Measurements from ENCODE around the gene KRT25.

KRT25 gene

GRCh38 chr17:40795019-40795667 is 40.0 kb upstream of the KRT25 start:
- Histone ChIP-seq H3K4me3 (ENCODE audit: control insufficient read depth in 1 of 7, extremely low read depth in 1 of 7, insufficient read depth in 4 of 7, low read depth in 2 of 7, low read length in 6 of 7) (no peak overlapping the region), H3K4me1 (ENCODE audit: control extremely low read depth in 1 of 4, control insufficient read depth in 4 of 4, insufficient read depth in 4 of 4, low read length in 3 of 4) (no peaks in the 10 kb centered on the region), H3K36me3 (ENCODE audit: control insufficient read depth in 4 of 4, insufficient read depth in 4 of 4, low read length in 3 of 4) (no peaks in the 10 kb centered on the region), H3K9me3 (ENCODE audit: control extremely low read depth in 1 of 5, control insufficient read depth in 4 of 5, insufficient read depth in 2 of 5, low read depth in 1 of 5, low read length in 4 of 5) (peaks cover 0 to 1% (median 0%) of the 10 kb centered on the region in 5 experiments), H3K27ac (ENCODE audit: insufficient read depth in 1 of 2, low read depth in 1 of 2, low read length in 2 of 2, poor library complexity in 1 of 2, severe bottlenecking in 2 of 2) (no peak overlapping the region), H3K27me3 (replicated peaks in 2 of 5; ENCODE audit: control insufficient read depth in 4 of 5, insufficient read depth in 5 of 5, low read length in 4 of 5) (peaks cover 8 to 60% (median 31%) of the 10 kb centered on the region in 5 experiments)
- no peak for DNase-seq
- ChIA-PET CTCF (interaction anchor here (0.6 to 0.9 kb wide), 2 partner anchors 9 to 129 kb away, joined by 3 to 4 read pairs; no protein-coding TSS in a partner anchor), POLR2A (no interaction called here)
- 88% methylated on average over 8 of the region's 10 CpGs for WGBS (ENCODE audit: insufficient coverage)

- Histone ChIP-seq H3K27ac (ENCODE audit: insufficient read depth in 1 of 2, low read depth in 1 of 2, low read length in 2 of 2, poor library complexity in 1 of 2, severe bottlenecking in 2 of 2) (no peak overlapping the region), H3K4me3 (ENCODE audit: control insufficient read depth in 1 of 7, extremely low read depth in 1 of 7, insufficient read depth in 4 of 7, low read depth in 2 of 7, low read length in 6 of 7) (no peak overlapping the region), H3K36me3 (ENCODE audit: control insufficient read depth in 4 of 4, insufficient read depth in 4 of 4, low read length in 3 of 4) (no peaks in the 10 kb centered on the region), H3K4me1 (ENCODE audit: control extremely low read depth in 1 of 4, control insufficient read depth in 4 of 4, insufficient read depth in 4 of 4, low read length in 3 of 4) (no peaks in the 10 kb centered on the region), H3K9me3 (ENCODE audit: control extremely low read depth in 1 of 5, control insufficient read depth in 4 of 5, insufficient read depth in 2 of 5, low read depth in 1 of 5, low read length in 4 of 5) (peaks cover 0 to 1% (median 0%) of the 10 kb centered on the region in 5 experiments), H3K27me3 (replicated peaks in 2 of 5; ENCODE audit: control insufficient read depth in 4 of 5, insufficient read depth in 5 of 5, low read length in 4 of 5) (peaks cover 8 to 55% (median 29%) of the 10 kb centered on the region in 5 experiments)
- WGBS (ENCODE audit: insufficient coverage) = no CpG with 5 or more reads among the region's 2 CpGs
- ChIA-PET CTCF (no interaction called here), POLR2A (no interaction called here)
- no peak for DNase-seq
These were observed 39.3 kb upstream of the KRT25 start for GRCh38 chr17:40794466-40794865.

GRCh38 chr17:40793832-40794231 is 38.7 kb upstream of the KRT25 start:
- no peak for DNase-seq
- 89% methylated on average over 9 of the region's 10 CpGs for WGBS (ENCODE audit: insufficient coverage)
- ChIA-PET POLR2A (no interaction called here), CTCF (no interaction called here)
- Histone ChIP-seq H3K4me1 (ENCODE audit: control extremely low read depth in 1 of 4, control insufficient read depth in 4 of 4, insufficient read depth in 4 of 4, low read length in 3 of 4) (no peaks in the 10 kb centered on the region), H3K36me3 (ENCODE audit: control insufficient read depth in 4 of 4, insufficient read depth in 4 of 4, low read length in 3 of 4) (no peaks in the 10 kb centered on the region), H3K4me3 (ENCODE audit: control insufficient read depth in 1 of 7, extremely low read depth in 1 of 7, insufficient read depth in 4 of 7, low read depth in 2 of 7, low read length in 6 of 7) (no peak overlapping the region), H3K27me3 (replicated peaks in 2 of 5; ENCODE audit: control insufficient read depth in 4 of 5, insufficient read depth in 5 of 5, low read length in 4 of 5) (peaks cover 8 to 53% (median 27%) of the 10 kb centered on the region in 5 experiments), H3K9me3 (ENCODE audit: control extremely low read depth in 1 of 5, control insufficient read depth in 4 of 5, insufficient read depth in 2 of 5, low read depth in 1 of 5, low read length in 4 of 5) (peaks cover 0 to 1% (median 0%) of the 10 kb centered on the region in 5 experiments), H3K27ac (ENCODE audit: insufficient read depth in 1 of 2, low read depth in 1 of 2, low read length in 2 of 2, poor library complexity in 1 of 2, severe bottlenecking in 2 of 2) (no peak overlapping the region)

- POLR2A ChIA-PET = no interaction called here
- Histone ChIP-seq H3K27ac (ENCODE audit: insufficient read depth in 1 of 2, low read depth in 1 of 2, low read length in 2 of 2, poor library complexity in 1 of 2, severe bottlenecking in 2 of 2) (no peak overlapping the region), H3K27me3 (replicated peaks in 2 of 5; ENCODE audit: control insufficient read depth in 4 of 5, insufficient read depth in 5 of 5, low read length in 4 of 5) (peaks cover 5 to 41% (median 27%) of the 10 kb centered on the region in 5 experiments), H3K4me3 (ENCODE audit: control insufficient read depth in 1 of 7, extremely low read depth in 1 of 7, insufficient read depth in 4 of 7, low read depth in 2 of 7, low read length in 6 of 7) (no peak overlapping the region), H3K4me1 (ENCODE audit: control extremely low read depth in 1 of 4, control insufficient read depth in 4 of 4, insufficient read depth in 4 of 4, low read length in 3 of 4) (no peaks in the 10 kb centered on the region), H3K9me3 (ENCODE audit: control extremely low read depth in 1 of 5, control insufficient read depth in 4 of 5, insufficient read depth in 2 of 5, low read depth in 1 of 5, low read length in 4 of 5) (peaks cover 0 to 1% (median 0%) of the 10 kb centered on the region in 5 experiments), H3K36me3 (ENCODE audit: control insufficient read depth in 4 of 4, insufficient read depth in 4 of 4, low read length in 3 of 4) (no peaks in the 10 kb centered on the region)
- peak in 2 of 3 donors; percentile 10 to 16 for DNase-seq
- 59% methylated on average over 2 of the region's 6 CpGs for WGBS (ENCODE audit: insufficient coverage)
- CTCF ChIA-PET = no interaction called here
These were observed 36.8 kb upstream of the KRT25 start for GRCh38 chr17:40791787-40792436.

- 100% methylated on average over 1 of the region's 1 CpG for WGBS (ENCODE audit: insufficient coverage)
- H3K36me3 ChIP-seq (ENCODE audit: control insufficient read depth in 4 of 4, insufficient read depth in 4 of 4, low read length in 3 of 4) = no peaks in the 10 kb centered on the region
- no peak overlapping the region for H3K27ac ChIP-seq (ENCODE audit: insufficient read depth in 1 of 2, low read depth in 1 of 2, low read length in 2 of 2, poor library complexity in 1 of 2, severe bottlenecking in 2 of 2)
- ChIA-PET POLR2A (no interaction called here), CTCF (interaction anchor here (1.0 kb wide), 1 partner anchor 11 kb away, joined by 3 read pairs; no protein-coding TSS in a partner anchor)
- H3K4me1 ChIP-seq (ENCODE audit: control extremely low read depth in 1 of 4, control insufficient read depth in 4 of 4, insufficient read depth in 4 of 4, low read length in 3 of 4) = no peaks in the 10 kb centered on the region
- no peak for DNase-seq
- H3K9me3 ChIP-seq (ENCODE audit: control extremely low read depth in 1 of 5, control insufficient read depth in 4 of 5, insufficient read depth in 2 of 5, low read depth in 1 of 5, low read length in 4 of 5) = peaks cover 0 to 1% (median 0%) of the 10 kb centered on the region in 5 experiments
- H3K4me3 ChIP-seq (ENCODE audit: control insufficient read depth in 1 of 7, extremely low read depth in 1 of 7, insufficient read depth in 4 of 7, low read depth in 2 of 7, low read length in 6 of 7) = no peak overlapping the region
- peaks cover 5 to 33% (median 23%) of the 10 kb centered on the region in 5 experiments for H3K27me3 ChIP-seq (replicated peaks in 2 of 5; ENCODE audit: control insufficient read depth in 4 of 5, insufficient read depth in 5 of 5, low read length in 4 of 5)
These were observed 36.0 kb upstream of the KRT25 start for GRCh38 chr17:40791111-40791510.

GRCh38 chr17:40782450-40782849 is 27.3 kb upstream of the KRT25 start, which contains the start of gene KRT27:
TSS of gene KRT27 (minus strand) at chr17:40782550. CDS start at chr17:40782493, 57 bp downstream.
- Histone ChIP-seq H3K36me3 (ENCODE audit: control insufficient read depth in 4 of 4, insufficient read depth in 4 of 4, low read length in 3 of 4) (no peaks in the 10 kb centered on the region), H3K4me1 (ENCODE audit: control extremely low read depth in 1 of 4, control insufficient read depth in 4 of 4, insufficient read depth in 4 of 4, low read length in 3 of 4) (peaks cover 0 to 2% (median 0%) of the 10 kb centered on the region in 4 experiments), H3K27me3 (replicated peaks in 2 of 5; ENCODE audit: control insufficient read depth in 4 of 5, insufficient read depth in 5 of 5, low read length in 4 of 5) (peaks cover 4 to 47% (median 12%) of the 10 kb centered on the region in 5 experiments), H3K9me3 (ENCODE audit: control extremely low read depth in 1 of 5, control insufficient read depth in 4 of 5, insufficient read depth in 2 of 5, low read depth in 1 of 5, low read length in 4 of 5) (peaks cover 0 to 2% (median 0%) of the 10 kb centered on the region in 5 experiments), H3K4me3 (ENCODE audit: control insufficient read depth in 1 of 7, extremely low read depth in 1 of 7, insufficient read depth in 4 of 7, low read depth in 2 of 7, low read length in 6 of 7) (no peak within 1 kb of the TSS), H3K27ac (ENCODE audit: insufficient read depth in 1 of 2, low read depth in 1 of 2, low read length in 2 of 2, poor library complexity in 1 of 2, severe bottlenecking in 2 of 2) (no peak within 1 kb of the TSS)
- ChIA-PET POLR2A (no interaction called here), CTCF (no interaction called here)
- DNase-seq = no peak
- WGBS (ENCODE audit: insufficient coverage) = 90% methylated on average over 4 of the region's 4 CpGs

Measured in common myeloid progenitor, CD34-positive (primary cell).